ENCODE results near the gene MYO15A.
"Not testable (repeated sequence)": the region's sequence is repeated elsewhere in the genome, so short reads cannot be mapped to it uniquely, and the experiment has no call there.

Gene MYO15A

DNA sequence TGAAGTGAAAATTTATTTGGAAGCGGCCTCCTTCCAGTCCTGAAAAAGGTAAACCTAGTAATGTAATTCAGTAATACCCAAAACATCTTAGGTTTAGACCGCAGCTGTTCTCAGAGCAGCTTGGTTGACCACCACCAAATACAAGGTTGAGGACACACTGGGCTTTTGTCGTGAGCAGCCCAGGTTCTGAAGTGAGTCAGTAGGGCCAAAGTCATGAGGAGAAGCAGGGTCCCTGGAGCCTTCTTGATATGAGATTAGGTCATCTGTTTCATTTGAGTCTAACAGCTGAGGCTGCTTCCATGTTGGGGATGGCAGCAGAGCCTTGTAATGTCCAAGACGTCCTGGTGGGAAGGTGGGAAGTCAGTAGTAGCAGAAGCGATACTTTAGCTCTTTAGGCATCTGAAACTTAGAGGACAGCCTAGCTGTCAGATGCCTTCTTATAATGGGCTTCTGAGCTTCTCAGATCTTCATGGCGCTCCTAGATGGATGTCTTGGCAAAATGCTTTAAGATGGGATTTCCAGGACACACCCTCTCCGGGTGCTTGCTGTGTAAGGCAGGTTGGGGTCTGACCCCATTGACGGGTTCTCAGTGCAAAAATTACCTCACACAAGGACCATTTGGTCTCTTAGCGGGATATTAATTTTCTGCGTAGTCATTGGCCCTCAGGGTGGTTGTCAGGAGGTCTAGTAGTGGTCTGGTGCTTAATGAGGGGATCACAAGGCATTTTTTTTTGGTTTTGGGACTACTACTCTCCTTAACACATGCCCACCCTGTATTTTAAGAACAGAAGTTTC, 77.5 kb downstream of the MYO15A start:
- no peak for DNase-seq (ENCODE audit: low spot score)

DNA sequence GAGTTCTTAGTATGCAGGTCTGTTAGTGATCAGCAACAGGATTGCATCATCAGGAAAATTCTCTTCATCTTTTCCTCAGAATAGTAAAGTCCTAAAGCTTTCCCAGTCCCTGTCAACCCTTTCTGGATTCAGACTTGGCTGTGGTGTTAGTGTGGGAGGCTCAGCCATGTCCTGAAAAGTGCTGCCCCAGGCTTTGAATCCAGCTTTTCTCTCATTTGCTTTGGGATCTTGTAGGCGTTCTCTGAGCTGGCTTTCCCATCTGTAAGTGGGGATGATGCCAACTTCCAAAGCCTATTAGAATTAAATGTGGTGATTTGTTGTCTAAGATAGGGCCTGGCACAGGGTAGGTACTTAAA, 78.0 kb downstream of the MYO15A start:
- DNase-seq (ENCODE audit: low spot score), result peak; percentile 48

DNA sequence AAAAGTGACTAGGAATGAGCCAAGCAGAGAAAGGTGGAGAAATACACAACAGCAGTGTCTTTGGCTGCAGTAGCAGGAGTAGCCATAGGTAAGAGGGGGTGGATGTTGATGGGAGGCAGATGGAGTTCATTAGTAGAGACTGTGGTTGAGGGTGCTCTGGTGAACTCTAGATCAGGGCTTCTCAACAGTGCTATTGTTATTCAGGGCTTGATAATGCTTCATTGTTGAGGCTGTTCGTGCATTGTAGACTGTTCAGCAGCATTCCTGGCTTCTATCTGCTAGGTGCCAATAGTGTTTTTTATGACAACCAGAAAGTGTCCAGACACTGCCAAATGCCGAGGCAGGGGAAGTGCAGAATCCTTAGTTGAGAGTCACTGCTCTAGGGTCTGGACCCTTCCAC, 78.7 kb downstream of the MYO15A start:
- peak; percentile 95 for DNase-seq (ENCODE audit: low spot score)

DNA sequence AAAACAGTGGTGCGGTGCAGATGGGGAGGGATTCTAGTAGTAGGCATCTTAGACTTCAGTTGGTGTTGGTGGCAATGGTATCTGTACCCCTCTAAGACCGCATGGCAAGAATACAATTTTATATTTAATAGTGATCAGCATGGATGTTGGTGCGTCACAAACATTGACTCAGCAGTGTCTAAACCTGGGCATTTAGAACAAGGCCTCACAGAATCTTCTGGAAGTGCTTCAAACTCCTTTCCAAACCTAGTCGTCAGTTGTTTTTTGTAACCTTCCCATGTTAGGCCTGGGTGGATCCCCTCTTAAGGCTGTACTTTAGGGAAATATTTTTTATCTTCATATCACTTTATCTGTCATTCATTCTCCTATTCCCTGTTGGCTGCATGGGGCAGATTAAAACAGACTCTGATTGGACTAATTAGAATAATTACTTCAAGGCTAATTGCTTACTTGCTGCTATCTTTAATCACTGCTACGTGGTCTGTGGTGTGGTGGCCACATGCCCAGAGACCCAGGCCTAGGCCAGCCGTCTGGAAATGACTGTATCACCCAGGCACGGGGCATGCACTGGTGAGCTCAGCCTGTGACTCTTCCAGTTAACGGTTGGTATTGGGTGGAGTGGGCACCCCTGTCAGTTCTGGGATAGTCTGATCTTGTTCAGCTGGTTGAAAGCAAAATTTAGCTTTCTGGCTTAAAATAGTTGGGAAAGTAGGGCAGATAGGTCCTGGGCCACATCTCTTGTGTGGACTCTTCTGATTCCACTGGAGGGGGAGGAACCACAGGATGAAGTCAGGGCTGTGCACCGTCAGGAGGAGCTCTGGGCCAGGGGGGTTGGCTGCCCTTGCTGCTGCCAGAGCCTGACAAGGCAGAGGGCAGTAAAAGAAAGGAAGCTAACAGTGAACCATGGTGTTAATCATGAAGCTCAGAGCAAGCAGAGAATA, 79.5 kb downstream of the MYO15A start:
- DNase-seq (ENCODE audit: low spot score), result peak; percentile 45

DNA sequence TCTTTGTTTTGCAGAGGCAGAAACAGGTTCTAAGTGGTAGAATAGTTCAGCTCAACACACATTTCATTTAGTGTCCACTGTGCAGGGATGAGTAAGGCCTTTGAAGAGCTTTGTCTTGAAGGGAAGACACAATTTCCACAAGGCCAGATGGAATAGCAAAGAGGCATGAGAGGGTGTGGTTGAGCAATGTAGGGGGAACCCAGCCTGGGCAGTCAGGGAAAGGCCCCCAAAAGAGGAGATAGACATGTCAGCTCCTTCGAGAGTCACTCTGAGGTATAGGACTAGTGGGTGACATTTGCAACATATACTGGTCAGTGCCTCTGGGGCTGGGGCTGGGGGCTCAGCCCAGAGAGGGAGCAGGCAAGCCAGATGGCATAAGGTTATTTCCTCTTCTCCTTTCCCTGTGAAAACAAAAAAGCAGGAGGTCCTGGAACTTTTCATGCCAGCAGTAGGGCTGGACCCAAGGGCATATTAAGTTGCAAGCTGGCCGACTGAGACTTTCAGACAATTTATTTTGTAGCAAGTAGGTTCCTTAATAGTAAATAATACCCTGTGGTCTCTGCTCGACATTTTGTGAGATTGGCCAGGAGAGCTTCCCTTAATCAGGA, 82.2 kb downstream of the MYO15A start:
- DNase-seq (ENCODE audit: low spot score), result no peak

DNA sequence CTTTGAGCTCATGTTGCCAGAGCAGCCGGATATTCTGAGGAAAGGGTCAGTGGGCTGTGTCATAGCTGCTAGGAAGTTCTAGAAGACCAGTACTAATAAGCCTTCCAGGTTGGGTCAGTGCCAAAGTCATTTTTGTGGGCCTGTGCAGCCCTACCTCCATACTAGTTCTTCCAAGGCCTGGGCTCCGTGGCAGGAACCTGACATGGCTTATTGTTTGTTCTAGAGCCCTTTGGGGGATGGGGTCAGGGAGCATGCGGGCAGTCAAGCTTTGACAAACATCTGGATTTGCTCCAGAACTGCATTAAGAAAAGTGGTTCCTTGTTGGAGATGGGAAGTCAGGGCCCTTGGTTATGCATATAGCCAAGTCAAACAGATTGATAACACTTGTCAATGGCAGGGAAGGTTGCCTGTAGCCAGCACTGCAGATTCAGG, 82.7 kb downstream of the MYO15A start:
- DNase-seq (ENCODE audit: low spot score), result no peak

DNA sequence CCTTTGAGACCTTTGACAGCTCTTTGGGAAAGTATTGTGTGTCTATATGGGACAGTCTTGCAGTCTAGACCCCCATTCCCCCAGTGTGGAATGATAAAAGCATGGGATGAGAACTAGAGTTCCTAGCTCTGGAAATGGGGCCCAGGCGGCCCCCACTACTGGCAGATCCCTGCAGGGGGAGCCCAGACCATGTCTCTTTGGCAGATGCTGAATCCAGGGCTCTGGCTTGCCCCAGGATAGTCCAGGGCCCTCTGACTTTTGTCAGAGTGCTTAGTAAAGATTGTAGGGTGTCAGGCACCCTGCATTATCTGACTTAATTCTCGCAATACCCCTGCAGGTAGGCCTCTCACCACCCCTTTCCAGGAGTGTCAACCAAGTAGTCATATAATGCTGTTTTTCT, 83.4 kb downstream of the MYO15A start:
- DNase-seq (ENCODE audit: low spot score), result no peak

DNA sequence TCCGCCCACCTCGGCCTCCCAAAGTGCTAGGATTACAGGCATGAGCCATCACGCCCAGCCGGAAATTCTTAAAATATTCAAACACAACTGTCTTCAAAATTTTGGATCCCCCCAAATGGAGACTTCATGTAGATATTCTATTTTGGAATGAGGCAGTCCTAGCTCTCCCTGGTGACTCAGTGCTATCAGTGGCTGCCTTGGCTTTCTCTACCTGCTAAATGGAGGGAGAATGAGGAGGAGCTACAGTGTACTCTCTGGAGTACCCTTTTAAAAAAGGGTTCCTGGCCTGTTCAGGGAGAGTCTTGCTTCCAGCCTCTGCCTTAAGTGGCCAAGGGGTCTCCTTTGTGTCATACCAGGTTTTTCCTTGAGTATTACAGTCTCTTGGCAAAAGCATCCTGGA, 85.8 kb downstream of the MYO15A start:
- DNase-seq (ENCODE audit: low spot score), result no peak

DNA sequence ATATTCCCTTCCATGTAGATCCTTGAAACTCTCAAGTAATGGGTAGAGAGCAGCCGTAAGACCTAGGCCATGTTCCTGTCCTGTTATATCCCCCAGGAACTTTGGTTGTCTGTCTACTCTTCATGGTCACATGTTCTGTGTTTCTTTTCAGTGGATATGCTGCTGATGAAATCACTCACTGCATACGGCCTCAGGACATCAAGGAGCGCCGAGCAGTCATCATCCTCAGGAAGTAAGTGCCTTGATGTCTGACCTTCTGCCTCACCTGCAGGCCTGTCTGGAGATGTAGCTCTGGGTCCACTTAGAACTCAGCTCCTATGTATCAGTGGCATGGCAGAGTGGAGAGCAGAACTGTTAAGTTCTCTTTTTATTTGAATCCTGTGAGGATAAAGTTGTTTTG, 86.2 kb downstream of the MYO15A start:
- DNase-seq (ENCODE audit: low spot score), result no peak

DNA sequence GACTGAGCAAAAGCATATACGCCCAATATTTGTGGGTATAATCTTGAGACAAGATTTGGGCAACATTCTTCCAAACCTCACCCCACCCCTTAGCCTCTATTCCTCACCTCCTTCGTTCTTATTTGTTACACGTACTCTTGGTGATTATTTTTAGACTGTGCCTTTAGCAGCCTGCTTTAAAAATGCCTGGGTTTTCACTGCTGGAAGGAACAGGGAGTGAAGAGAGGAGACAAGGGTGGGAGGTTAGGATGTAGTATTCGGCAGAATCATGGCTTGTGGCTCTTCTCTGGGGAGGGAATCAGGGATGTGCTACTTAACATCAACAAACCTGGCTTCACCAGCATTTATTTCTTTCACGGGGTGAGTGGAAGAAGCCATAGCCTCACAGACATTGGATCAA, 86.7 kb downstream of the MYO15A start:
- no peak for DNase-seq (ENCODE audit: low spot score)

DNA sequence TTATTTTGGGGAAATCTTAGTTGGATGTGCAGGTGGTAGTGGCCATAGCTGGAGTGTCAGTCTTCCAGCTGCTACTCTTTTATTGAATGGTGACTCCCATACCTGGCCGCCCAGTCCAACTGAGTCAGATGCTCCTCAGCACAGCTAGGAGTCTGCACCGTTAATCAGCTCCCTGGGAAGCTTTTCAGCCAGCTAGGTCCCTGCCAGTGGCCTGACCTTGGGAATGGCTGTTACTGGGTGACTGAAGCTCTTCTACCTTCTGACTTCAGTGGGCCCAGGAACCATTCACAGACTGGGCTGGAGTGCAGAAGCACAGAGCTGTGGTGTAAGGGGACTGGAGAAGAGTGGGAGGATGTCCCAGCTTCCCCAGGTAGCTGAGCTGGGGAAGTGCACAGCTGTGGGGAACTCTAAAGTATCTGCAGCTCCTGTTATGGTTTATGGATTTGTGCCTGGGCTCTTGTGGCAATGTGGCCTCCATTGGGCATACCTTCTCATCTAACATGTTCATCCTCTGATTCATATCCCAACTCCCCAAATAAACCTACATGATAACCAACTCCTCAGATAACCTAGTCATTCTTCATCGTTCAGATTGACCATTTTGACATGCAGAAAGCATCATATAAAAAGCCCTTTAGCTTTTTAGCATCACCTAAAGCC, 89.1 kb downstream of the MYO15A start:
- DNase-seq (ENCODE audit: low spot score), result no peak

DNA sequence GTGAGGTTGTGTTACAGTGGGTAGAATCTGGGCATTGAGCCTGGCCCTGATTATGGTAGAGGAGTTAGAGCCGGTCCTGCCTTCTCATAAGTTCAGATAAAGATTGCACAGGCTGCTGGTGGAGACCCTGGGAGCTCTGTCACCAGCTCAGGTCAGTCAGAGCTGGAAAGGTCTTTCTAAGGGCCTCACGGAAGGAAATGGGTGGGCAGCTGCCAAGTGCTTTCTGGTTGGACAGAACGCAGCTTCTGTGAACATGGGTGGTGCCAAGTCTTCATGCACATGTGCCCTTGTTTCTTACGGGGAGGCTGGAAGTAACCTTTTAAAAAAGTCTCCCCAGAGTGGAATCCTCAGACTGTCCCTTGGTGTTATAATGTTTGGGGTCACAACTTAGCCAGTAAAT, 90.0 kb downstream of the MYO15A start:
- DNase-seq (ENCODE audit: low spot score), result no peak

DNA sequence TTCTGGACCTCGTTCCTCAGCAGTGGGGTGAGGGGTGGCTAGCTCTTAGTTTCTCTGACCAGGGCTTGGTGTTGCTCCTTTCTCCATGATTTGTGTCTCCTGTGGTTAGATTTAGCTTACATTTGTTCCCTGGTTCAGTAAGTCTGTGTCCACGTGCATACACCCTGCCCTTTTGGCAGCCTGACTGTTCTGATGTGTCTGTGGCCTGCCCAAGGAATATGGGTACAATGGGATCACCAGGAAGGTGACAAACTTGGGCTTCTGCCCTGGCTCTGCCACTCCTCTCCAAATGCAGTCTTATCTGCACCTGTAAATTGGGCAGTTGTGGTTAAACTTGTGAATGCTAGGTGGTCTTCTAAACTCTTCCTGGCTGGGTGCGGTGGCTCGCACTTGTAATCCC, 92.6 kb downstream of the MYO15A start:
- DNase-seq (ENCODE audit: low spot score), result no peak

DNA sequence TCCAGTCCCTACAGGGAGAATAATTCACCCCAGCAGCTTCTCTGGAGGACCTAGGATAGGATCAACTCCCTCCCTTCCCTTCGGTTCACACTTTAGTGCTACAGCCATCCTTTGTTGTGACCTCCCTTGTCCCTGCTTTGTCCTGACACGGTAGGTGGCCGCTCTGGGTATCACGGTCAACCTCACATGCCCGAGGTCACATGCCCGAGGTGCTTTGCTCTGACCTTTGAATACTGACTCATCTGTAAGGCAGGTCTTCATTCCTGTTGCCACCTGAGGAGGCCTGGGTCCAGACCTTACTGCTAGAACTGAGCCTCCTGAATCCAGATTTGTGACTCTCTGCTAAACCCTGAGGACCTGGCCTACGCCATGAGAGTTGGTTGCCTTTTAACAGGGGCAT, 94.8 kb downstream of the MYO15A start:
- DNase-seq (ENCODE audit: low spot score), result no peak

DNA sequence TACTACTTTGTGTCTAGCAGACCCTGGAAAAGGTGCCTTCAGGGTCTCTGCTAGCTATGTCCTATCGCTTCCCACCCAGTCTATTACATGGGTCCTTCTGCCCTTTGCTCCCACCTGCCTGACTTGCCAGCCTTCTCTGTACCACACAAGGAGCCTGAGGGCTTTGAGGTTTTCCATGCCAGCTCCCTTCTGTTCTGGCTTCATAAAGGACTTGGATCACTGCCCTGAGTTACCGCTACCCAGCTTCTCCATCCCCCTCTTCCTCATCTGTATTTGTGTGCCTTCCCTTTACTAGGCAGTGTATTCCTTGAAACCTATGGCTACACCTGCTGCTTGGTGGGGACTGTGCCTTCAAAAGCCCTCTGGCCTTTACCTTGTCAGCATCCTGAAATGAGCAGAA, 97.3 kb downstream of the MYO15A start:
- DNase-seq (ENCODE audit: low spot score), result no peak

DNA sequence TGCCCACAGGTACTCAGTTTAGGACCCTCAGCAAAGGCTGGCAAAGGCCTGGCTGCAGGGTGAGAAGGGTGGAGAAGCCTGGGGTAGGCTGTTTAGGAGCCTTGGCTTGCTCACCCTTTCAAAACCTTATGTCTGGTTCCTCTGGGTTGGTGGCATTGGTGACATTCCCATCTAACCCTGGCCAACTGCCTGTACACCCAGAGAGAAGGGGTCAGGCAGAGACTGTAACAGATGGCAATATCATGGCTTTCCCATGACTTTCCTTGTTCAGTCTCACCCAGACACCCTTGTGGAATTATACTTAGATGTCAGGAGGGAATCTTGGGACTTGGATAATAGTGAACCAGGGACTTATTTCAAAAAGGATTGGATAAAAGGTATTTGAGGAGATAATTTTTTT, 98.4 kb downstream of the MYO15A start:
- DNase-seq (ENCODE audit: low spot score), result no peak

DNA sequence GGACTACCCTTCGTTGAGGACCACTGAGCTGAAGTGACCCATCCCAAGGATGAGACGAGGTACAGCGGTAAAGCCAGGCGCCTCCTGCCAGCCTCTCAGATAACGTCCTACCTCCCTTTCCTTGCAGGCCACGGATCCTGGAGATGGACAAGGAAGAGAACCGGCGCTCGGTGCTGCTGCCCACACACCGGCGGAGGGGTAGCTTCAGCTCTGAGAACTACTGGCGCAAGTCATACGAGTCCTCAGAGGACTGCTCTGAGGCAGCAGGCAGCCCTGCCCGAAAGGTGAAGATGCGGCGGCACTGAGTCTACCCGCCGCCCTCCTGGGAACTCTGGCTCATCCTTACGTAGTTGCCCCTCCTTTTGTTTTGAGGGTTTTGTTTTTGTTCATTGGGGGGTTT, 99.5 kb downstream of the MYO15A start:
- DNase-seq (ENCODE audit: low spot score), result no peak

DNA sequence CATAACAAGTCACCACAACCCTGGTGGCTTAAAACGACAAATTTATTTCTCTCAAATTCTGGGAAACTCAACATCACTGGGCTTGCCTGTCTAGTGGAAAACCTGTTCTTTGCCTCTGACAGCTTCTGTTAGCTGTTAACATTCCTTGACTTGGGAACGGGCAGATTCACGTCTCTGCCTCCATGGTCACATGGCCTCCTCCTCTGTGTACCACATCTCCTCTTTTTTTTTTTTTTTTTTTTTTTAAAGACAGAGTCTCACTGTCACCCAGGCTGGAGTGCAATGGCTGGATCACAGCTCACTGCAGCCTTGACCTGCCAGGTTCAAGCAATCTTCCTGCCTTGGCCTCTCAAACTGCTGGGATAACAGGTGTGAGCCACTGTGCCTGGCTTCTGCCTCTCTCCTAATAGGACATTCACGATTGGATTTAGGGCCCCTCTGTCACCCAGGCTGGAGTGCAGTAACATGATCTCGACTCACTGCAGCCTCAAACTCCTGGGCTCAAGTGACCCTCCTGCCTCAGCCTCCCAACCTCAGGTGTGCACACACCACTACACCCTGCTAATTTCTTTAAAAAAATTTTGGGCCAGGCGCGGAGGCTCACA, 105.2 kb downstream of the MYO15A start:
- DNase-seq (ENCODE audit: low spot score), result no peak

DNA sequence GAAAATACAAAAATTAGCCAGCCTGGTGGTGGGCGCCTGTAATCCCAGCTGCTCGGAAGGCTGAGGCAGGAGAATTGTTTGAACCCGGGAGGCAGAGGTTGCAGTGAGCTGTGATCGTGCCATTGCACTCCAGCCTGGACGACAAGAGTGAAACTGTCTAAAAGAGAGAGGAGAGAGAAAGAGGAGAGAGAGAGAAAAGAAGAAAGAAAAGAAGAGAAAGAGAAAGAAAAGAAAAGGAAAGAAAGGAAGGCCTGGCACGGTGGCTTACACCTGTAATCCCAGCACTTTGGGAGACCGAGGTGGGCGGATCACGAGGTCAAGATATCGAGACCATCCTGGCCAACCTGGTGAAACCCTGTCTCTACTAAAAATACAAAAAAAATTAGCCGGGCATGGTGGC, 108.3 kb downstream of the MYO15A start:
- not testable (repeated sequence) for DNase-seq (ENCODE audit: low spot score)

DNA sequence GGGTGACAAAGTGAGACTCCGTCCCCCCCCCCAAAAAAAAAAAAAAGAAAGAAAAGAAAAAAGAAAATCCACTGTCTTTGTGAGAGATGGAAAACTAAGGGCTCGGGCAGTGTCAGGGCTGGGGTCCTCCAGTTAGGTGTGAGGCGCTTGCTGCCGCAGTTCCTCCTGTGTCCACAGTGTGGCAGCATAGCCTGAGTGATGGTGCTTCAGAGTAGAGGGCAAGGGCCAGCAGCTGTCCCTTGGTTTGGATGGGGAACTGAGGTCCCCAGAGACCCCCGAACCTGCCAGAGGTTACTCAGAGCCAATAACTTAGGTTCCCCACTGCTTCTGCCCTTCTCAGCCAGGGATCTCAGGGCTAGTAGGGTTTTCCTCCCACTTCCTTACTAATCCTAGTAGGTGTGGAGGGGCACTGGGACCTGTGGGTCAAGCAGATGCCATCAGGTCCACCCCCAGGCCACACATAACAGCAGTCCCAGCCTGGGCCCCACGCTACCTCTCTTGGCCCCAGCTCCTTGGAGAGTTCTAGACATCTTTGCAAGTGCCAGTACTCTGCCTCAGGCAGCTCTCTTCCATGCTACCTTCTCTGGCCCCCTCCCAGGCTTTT, 109.0 kb downstream of the MYO15A start:
- peak; percentile 74 for DNase-seq (ENCODE audit: low spot score)

DNA sequence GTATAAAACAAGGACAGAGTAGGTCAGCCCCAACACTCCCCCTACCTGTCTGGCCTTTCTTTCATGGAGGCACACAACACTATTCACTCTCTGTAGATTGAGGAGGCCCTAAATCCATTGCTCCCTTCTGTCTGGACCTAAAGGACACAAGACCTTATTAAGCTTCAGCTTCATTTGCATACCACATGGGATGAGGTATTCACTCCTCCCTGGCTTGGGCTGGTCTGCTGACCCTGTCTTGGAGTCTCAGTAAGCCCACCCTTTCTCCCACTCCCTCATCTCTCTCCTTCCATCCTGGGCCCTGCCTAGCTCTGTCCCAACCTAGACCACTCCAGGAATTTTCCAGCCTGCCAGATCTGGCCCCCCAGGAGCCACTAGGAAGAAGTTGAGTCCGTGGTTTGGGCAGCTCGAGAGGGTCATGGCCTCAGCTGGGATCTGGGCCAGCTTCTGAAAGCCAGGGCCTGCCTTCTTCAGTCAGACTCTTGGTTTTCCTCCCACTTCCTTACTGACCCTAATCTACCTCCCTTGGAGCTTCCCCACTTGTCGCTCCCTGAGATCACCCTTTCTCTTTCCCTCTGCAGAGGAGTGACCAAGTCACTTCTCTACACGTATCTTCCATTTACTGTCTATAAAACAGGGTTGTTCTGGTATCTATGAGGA, 110.3 kb downstream of the MYO15A start:
- no peak for DNase-seq (ENCODE audit: low spot score)

All from pons (tissue), 1 donor.